ENCODE results near the gene SLC17A4. TPM values are rescaled to one million over a fixed set of nuclear protein-coding genes. Genes with fewer than 3 reads are reported as not detected.
A peak's percentile ranks its signal among the peaks of the same experiment; 100 is the strongest.

SLC17A4 gene
- total and polyA plus RNA-seq, 2 experiments from 2014 or later = not detected

DNA sequence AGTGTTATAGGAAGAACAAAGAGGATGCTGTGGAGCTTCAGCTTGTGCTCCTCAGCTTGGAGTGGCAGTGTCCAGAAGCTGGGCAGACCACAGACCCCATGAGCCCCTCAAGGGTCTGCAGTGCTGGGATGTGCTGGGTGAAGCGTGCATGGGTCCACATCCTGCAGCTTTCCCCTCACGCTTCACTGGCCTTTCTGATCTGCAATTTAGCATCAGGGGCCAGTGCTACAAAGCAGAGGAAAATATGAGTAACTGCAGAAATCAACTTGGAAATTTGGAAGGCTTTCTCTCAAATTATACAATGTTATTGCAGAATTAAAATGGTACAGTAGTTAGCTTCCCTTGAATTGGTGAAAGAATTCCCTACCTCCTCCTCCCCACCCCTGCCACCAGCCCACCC lies 10.1 kb downstream of the SLC17A4 start:
- Histone ChIP-seq H3K27me3 (no peaks in the 10 kb centered on the region), H3K4me3 (no peak overlapping the region), H3K27ac (no peak overlapping the region), H3K36me3 (no peaks in the 10 kb centered on the region), H3K9me3 (ENCODE audit: low read depth) (no peaks in the 10 kb centered on the region), H3K4me1 (ENCODE audit: low read depth) (no peaks in the 10 kb centered on the region)
- no peak for DNase-seq (ENCODE audit: low read depth in 1 of 2, low spot score in 1 of 2)
- TF ChIP-seq, protein P1, sequence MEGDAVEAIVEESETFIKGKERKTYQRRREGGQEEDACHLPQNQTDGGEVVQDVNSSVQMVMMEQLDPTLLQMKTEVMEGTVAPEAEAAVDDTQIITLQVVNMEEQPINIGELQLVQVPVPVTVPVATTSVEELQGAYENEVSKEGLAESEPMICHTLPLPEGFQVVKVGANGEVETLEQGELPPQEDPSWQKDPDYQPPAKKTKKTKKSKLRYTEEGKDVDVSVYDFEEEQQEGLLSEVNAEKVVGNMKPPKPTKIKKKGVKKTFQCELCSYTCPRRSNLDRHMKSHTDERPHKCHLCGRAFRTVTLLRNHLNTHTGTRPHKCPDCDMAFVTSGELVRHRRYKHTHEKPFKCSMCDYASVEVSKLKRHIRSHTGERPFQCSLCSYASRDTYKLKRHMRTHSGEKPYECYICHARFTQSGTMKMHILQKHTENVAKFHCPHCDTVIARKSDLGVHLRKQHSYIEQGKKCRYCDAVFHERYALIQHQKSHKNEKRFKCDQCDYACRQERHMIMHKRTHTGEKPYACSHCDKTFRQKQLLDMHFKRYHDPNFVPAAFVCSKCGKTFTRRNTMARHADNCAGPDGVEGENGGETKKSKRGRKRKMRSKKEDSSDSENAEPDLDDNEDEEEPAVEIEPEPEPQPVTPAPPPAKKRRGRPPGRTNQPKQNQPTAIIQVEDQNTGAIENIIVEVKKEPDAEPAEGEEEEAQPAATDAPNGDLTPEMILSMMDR (IDR thresholded peaks at IDR 0.05; ENCODE audit: low read depth, low read length) = no peak

DNA sequence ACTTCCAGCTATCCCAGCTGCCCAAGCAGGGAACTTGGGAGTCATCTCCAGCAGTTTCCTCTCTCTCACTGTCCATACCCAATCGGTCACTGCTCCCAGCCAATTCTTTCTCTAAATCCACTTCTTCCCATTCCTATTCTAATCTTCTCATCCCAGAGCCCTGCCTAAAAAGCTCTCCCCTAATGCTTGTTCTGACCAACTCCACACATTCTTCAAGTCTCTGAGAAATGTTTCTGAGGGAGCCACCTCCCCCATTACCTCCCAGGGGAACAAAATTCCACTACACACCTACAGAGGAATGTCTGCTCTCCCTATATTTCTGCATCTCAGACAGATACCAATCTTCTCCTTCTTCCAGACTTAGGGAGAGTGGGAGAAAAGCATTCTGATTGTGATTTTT lies 14.0 kb downstream of the SLC17A4 start:
- no peak for DNase-seq (ENCODE audit: low read depth in 1 of 2, low spot score in 1 of 2)
- Histone ChIP-seq H3K4me3 (no peak overlapping the region), H3K4me1 (ENCODE audit: low read depth) (no peaks in the 10 kb centered on the region), H3K36me3 (no peaks in the 10 kb centered on the region), H3K9me3 (ENCODE audit: low read depth) (no peaks in the 10 kb centered on the region), H3K27ac (no peak overlapping the region), H3K27me3 (no peaks in the 10 kb centered on the region)
- TF ChIP-seq, protein P1 (IDR thresholded peaks at IDR 0.05; ENCODE audit: low read depth, low read length) = no peak

DNA sequence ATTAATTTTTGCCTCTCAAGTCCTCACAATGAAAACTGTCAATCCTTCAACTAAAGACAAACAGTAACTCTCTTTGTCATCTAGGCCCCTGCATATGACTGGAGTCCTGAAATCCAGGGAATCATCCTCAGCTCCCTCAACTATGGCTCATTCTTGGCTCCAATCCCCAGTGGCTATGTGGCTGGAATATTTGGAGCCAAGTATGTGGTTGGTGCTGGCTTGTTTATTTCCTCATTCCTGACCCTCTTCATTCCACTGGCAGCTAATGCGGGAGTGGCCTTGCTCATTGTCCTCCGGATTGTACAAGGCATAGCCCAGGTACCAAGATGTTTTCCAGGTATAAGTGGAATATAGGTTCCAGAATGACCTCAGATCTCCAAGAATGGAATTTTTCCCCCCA lies 15.4 kb downstream of the SLC17A4 start:
- Histone ChIP-seq H3K36me3 (no peaks in the 10 kb centered on the region), H3K27ac (no peak overlapping the region), H3K4me1 (ENCODE audit: low read depth) (no peaks in the 10 kb centered on the region), H3K4me3 (no peak overlapping the region), H3K9me3 (ENCODE audit: low read depth) (no peaks in the 10 kb centered on the region), H3K27me3 (no peaks in the 10 kb centered on the region)
- peak in 1 of 2 donors; percentile 51 for DNase-seq (ENCODE audit: low read depth in 1 of 2, low spot score in 1 of 2)
- TF ChIP-seq, protein P1 (IDR thresholded peaks at IDR 0.05; ENCODE audit: low read depth, low read length) = no peak

DNA sequence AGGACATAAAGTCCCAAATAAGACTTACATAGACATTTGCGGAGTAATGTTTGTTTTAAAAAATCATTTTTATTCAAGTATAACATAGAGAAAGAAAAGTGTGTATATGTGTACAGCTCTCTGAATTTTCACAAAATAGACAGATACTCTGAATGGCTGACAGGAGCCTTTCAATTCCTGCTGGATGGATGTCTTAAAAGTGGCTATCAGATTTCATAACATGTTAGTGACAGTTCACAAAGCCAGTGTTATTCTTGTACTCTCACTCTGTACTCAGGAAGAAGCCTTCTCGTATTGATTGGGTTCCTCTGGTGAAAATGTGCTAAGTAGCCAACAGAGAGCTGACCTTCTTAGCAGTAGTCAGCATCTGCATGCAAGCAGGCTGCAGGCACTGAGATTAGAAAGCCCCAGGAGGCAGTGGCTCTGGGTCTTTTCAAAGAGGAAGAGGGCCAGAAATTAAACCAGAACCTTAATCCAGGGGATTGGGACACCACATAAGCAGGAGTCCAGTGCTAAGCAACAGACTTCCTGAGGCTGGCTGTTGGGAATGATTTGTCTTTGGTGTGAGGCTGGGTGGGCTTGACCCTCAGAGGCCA lies 19.7 kb downstream of the SLC17A4 start:
- no peaks in the 10 kb centered on the region for H3K4me1 ChIP-seq (ENCODE audit: low read depth)
- H3K9me3 ChIP-seq (ENCODE audit: low read depth) = no peaks in the 10 kb centered on the region
- no peak overlapping the region for H3K4me3 ChIP-seq
- H3K27me3 ChIP-seq = no peaks in the 10 kb centered on the region
- no peak overlapping the region for H3K27ac ChIP-seq
- no peaks in the 10 kb centered on the region for H3K36me3 ChIP-seq
- TF ChIP-seq, protein P1 (IDR thresholded peaks at IDR 0.05; ENCODE audit: low read depth, low read length) = no peak
- DNase-seq (ENCODE audit: low read depth in 1 of 2, low spot score in 1 of 2) = peak in 1 of 2 donors; percentile 11

DNA sequence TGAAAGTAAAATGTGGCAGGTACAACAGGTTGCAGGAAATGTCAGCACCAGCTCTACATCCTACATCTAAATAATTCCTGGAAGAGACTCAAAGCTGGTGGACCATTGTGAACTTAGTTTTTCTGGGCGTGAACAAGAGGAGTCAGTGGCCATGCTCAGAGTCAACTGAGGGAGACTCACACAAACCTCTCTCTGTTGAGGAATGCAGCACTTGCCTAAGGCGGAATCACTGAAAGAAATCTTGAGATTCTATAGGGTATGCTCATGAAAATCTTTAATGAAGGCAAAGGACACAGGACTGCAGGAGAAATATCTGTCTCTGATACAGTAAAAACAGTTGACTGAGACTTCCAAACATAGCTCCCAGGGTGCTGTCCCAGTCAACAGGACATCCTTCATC lies 22.5 kb downstream of the SLC17A4 start:
- no peaks in the 10 kb centered on the region for H3K4me1 ChIP-seq (ENCODE audit: low read depth)
- TF ChIP-seq, protein P1 (IDR thresholded peaks at IDR 0.05; ENCODE audit: low read depth, low read length) = no peak
- H3K27ac ChIP-seq = no peak overlapping the region
- no peaks in the 10 kb centered on the region for H3K36me3 ChIP-seq
- H3K4me3 ChIP-seq = no peak overlapping the region
- H3K27me3 ChIP-seq = no peaks in the 10 kb centered on the region
- no peaks in the 10 kb centered on the region for H3K9me3 ChIP-seq (ENCODE audit: low read depth)
- no peak for DNase-seq (ENCODE audit: low read depth in 1 of 2, low spot score in 1 of 2)

Measured in cardiac muscle cell (in vitro differentiated cells and primary cell).